H7 (cell line): Measurements from ENCODE around the gene AQP2. TPM values are rescaled to one million over a fixed set of nuclear protein-coding genes. Genes with fewer than 3 reads are reported as not detected.

ENCODE experiments used
- DNase-seq: peaks from one replicate; pipeline ENCODE4 v3.0.0; 2012
- H3K27me3 ChIP-seq: 2 replicates; pipeline ENCODE4 v1.6.0; 2011; ENCODE audit warnings: mild to moderate bottlenecking, low read length; ENCODE audit not compliant: control insufficient read depth, insufficient read depth
- H3K36me3 ChIP-seq: replicated peaks from 2 replicates; pipeline ENCODE4 v1.5.1; 2011; ENCODE audit warnings: low read length; ENCODE audit not compliant: control insufficient read depth, insufficient read depth
- H3K4me3 ChIP-seq: 2 replicates; pipeline ENCODE4 v1.5.1; 2011; ENCODE audit warnings: low read depth, mild to moderate bottlenecking, control low read depth, low read length, moderate library complexity; ENCODE audit not compliant: insufficient read depth
- total RNA-seq: library from RNA; depleted of rRNA; stranded (reverse); fragments of >200 nt; shearing (Covaris generic); gene quantifications from 2 replicates; pipeline ENCODE4 v1.2.3, GENCODE V29; 2014

AQP2 gene
- total RNA-seq, 1 experiment from 2014 or later, result not detected

- Histone ChIP-seq H3K36me3 (no peaks in the 10 kb centered on the region), H3K4me3 (no peak overlapping the region), H3K27me3 (peaks cover 7% of the 10 kb centered on the region)
- DNase-seq, result no peak
Measured at GRCh38 chr12:49953961-49954846, 3.7 kb downstream of the AQP2 start.

GRCh38 chr12:49954863-49955830, 4.6 kb downstream of the AQP2 start:
- DNase-seq, result peak; percentile 80
- Histone ChIP-seq H3K36me3 (no peaks in the 10 kb centered on the region), H3K27me3 (peaks cover 13% of the 10 kb centered on the region), H3K4me3 (peak overlapping the region; percentile 1; the same call in 1 of the 2 replicates)

GRCh38 chr12:49955899-49956662, 5.5 kb downstream of the AQP2 start:
- no peak for DNase-seq
- peaks cover 22% of the 10 kb centered on the region for H3K27me3 ChIP-seq
- no peaks in the 10 kb centered on the region for H3K36me3 ChIP-seq
- no peak overlapping the region for H3K4me3 ChIP-seq

- no peak for DNase-seq
- H3K27me3 ChIP-seq, result peaks cover 28% of the 10 kb centered on the region
- H3K4me3 ChIP-seq, result no peak overlapping the region
- H3K36me3 ChIP-seq, result no peaks in the 10 kb centered on the region
Measured at GRCh38 chr12:49956663-49957569, 6.4 kb downstream of the AQP2 start.

- no peak overlapping the region for H3K4me3 ChIP-seq
- no peak for DNase-seq
- peaks cover 34% of the 10 kb centered on the region for H3K27me3 ChIP-seq
- H3K36me3 ChIP-seq, result no peaks in the 10 kb centered on the region
Measured at GRCh38 chr12:49957570-49957967, 7.0 kb downstream of the AQP2 start.

- Histone ChIP-seq H3K4me3 (no peak overlapping the region), H3K27me3 (peaks cover 39% of the 10 kb centered on the region), H3K36me3 (no peaks in the 10 kb centered on the region)
- peak; percentile 88 for DNase-seq
Measured at GRCh38 chr12:49959685-49960473, 9.3 kb downstream of the AQP2 start.

- peak; percentile 79 for DNase-seq
- H3K36me3 ChIP-seq, result no peaks in the 10 kb centered on the region
- H3K4me3 ChIP-seq, result no peak overlapping the region; the same call in 1 of the 2 replicates
- H3K27me3 ChIP-seq, result peaks cover 41% of the 10 kb centered on the region
Measured at GRCh38 chr12:49960474-49961110, 10.1 kb downstream of the AQP2 start.

- DNase-seq, result peak; percentile 93
- H3K27me3 ChIP-seq, result peaks cover 41% of the 10 kb centered on the region
- no peaks in the 10 kb centered on the region for H3K36me3 ChIP-seq
- H3K4me3 ChIP-seq, result peak within 1 kb of the TSS; percentile 51
Measured at GRCh38 chr12:49961111-49961922, 10.8 kb downstream of the AQP2 start, which contains the start of gene AQP5. Gene AQP5 (plus strand): TSS chr12:49961872. CDS start chr12:49962018, 146 bp downstream.

GRCh38 chr12:49961993-49962764, 11.6 kb downstream of the AQP2 start:
- Histone ChIP-seq H3K4me3 (peak overlapping the region; percentile 21; the same call in 1 of the 2 replicates), H3K36me3 (no peaks in the 10 kb centered on the region), H3K27me3 (peaks cover 37% of the 10 kb centered on the region)
- peak; percentile 73 for DNase-seq

GRCh38 chr12:49962861-49963765, 12.6 kb downstream of the AQP2 start:
- peak; percentile 67 for DNase-seq
- Histone ChIP-seq H3K4me3 (no peak overlapping the region), H3K27me3 (peaks cover 42% of the 10 kb centered on the region), H3K36me3 (no peaks in the 10 kb centered on the region)
